HG03095 (cell line): Measurements from ENCODE around the gene MAPK1.
"Not testable (repeated sequence)": the region's sequence is repeated elsewhere in the genome, so short reads cannot be mapped to it uniquely, and the experiment has no call there.

Experiments used
- ATAC-seq: cut with Tn5 transposase; IDR thresholded peaks from one replicate; pipeline ENCODE4 v1.9.1; 2021; ENCODE audit warnings: moderate library complexity; ENCODE audit not compliant: unreplicated experiment

MAPK1 gene

GRCh38 chr22:21793716-21794115, 73.7 kb downstream of the MAPK1 start:
- not testable (repeated sequence) for ATAC-seq

- no peak for ATAC-seq
These were observed 75.5 kb downstream of the MAPK1 start for GRCh38 chr22:21791635-21792625.

GRCh38 chr22:21790849-21791610, 76.4 kb downstream of the MAPK1 start:
- not testable (repeated sequence) for ATAC-seq

GRCh38 chr22:21790359-21790758, 77.1 kb downstream of the MAPK1 start:
- ATAC-seq = no peak

- ATAC-seq = not testable (repeated sequence)
These were observed 79.9 kb downstream of the MAPK1 start for GRCh38 chr22:21787565-21787964.

GRCh38 chr22:21780259-21780658, 87.2 kb downstream of the MAPK1 start:
- no peak for ATAC-seq

- no peak for ATAC-seq
These were observed 88.0 kb downstream of the MAPK1 start for GRCh38 chr22:21779444-21779843.

- ATAC-seq = no peak
These were observed 88.6 kb downstream of the MAPK1 start for GRCh38 chr22:21778705-21779363.

GRCh38 chr22:21771631-21771976, 95.8 kb downstream of the MAPK1 start:
- no peak for ATAC-seq

- ATAC-seq = no peak
These were observed 99.0 kb downstream of the MAPK1 start for GRCh38 chr22:21768435-21768834.

- no peak for ATAC-seq
These were observed 100.6 kb downstream of the MAPK1 start for GRCh38 chr22:21766691-21767462.

GRCh38 chr22:21765909-21766529, 101.4 kb downstream of the MAPK1 start:
- ATAC-seq = no peak

- ATAC-seq = no peak
These were observed 103.2 kb downstream of the MAPK1 start for GRCh38 chr22:21764038-21764804.

GRCh38 chr22:21762712-21763581, 104.5 kb downstream of the MAPK1 start:
- no peak for ATAC-seq

- no peak for ATAC-seq
These were observed 105.3 kb downstream of the MAPK1 start for GRCh38 chr22:21761994-21762680.

- ATAC-seq = no peak
These were observed 106.4 kb downstream of the MAPK1 start for GRCh38 chr22:21761086-21761485.

GRCh38 chr22:21760640-21761039, 106.8 kb downstream of the MAPK1 start:
- ATAC-seq = no peak
